WTC11 (cell line): ENCODE data around the gene AGPAT3. TPM values are rescaled to one million over a fixed set of nuclear protein-coding genes. Genes with fewer than 3 reads are reported as not detected.

ENCODE experiments used
- ATAC-seq: fragments of 200-7000 bp; cut with Tn5 transposase; 2 replicates; pipeline ENCODE4 v1.10.0; 2021; ENCODE audit warnings: mild to moderate bottlenecking, moderate library complexity
- CTCF ChIA-PET: fragments of 300-600 bp; sonication (Branson Sonifier 250); formaldehyde crosslinking; loops from one replicate; lab custom pipeline; 2021; ENCODE audit warnings: antibody characterized with exemption; lab: Charles Lee
- POLR2A ChIA-PET: fragments of 350-600 bp; sonication (Branson Sonifier 250); formaldehyde crosslinking; loops from one replicate; lab custom pipeline; 2021; ENCODE audit warnings: antibody characterized with exemption; lab: Charles Lee
- DNase-seq: peaks from one replicate; pipeline ENCODE4 v3.0.0; 2021; ENCODE audit warnings: low spot score
- H3K27ac Mint-ChIP-seq: 2 replicates; pipeline ENCODE4 v1.8.0; 2021; ENCODE audit warnings: mixed read lengths
- H3K27me3 Mint-ChIP-seq: 2 replicates; pipeline ENCODE4 v1.8.0; 2021; ENCODE audit warnings: low read depth, mild to moderate bottlenecking, moderate library complexity, mixed read lengths
- H3K36me3 Mint-ChIP-seq: 2 replicates; pipeline ENCODE4 v1.8.0; 2021; ENCODE audit warnings: mixed read lengths
- H3K4me1 Mint-ChIP-seq: 2 replicates; pipeline ENCODE4 v1.8.0; 2022; ENCODE audit warnings: mixed read lengths
- H3K4me3 Mint-ChIP-seq: 2 replicates; pipeline ENCODE4 v1.8.0; 2021; ENCODE audit warnings: mild to moderate bottlenecking, moderate library complexity, mixed read lengths
- H3K9me3 Mint-ChIP-seq: 2 replicates; pipeline ENCODE4 v1.8.0; 2021; ENCODE audit warnings: mixed read lengths
- ATF6 ChIP-seq: sonication (generic); formaldehyde crosslinking; IDR thresholded peaks from 2 replicates; pipeline ENCODE4 v1.8.1; 2023; ENCODE audit warnings: mild to moderate bottlenecking, missing genetic modification reagents
- CTCF ChIP-seq: fragments of 200-600 bp; IDR thresholded peaks from 2 replicates; pipeline ENCODE4 v1.8.0; 2022; ENCODE audit warnings: antibody characterized with exemption
- E2F1 ChIP-seq: sonication (generic); formaldehyde crosslinking; IDR thresholded peaks from 2 replicates; pipeline ENCODE4 v1.8.0; 2022; ENCODE audit warnings: mild to moderate bottlenecking, missing genetic modification reagents
- E2F5 ChIP-seq: sonication (generic); formaldehyde crosslinking; IDR thresholded peaks from 2 replicates; pipeline ENCODE4 v1.8.1; 2022; ENCODE audit warnings: mild to moderate bottlenecking, moderate library complexity, missing genetic modification reagents
- HMGXB4 ChIP-seq: sonication (generic); formaldehyde crosslinking; IDR thresholded peaks from 2 replicates; pipeline ENCODE4 v1.8.1; 2023; ENCODE audit warnings: mild to moderate bottlenecking, moderate library complexity, missing genetic modification reagents
- IRF2 ChIP-seq: sonication (generic); formaldehyde crosslinking; IDR thresholded peaks from 2 replicates; pipeline ENCODE4 v1.8.0; 2022; ENCODE audit warnings: low read depth, missing genetic modification reagents, borderline replicate concordance
- MYBL2 ChIP-seq: sonication (generic); formaldehyde crosslinking; IDR thresholded peaks from 2 replicates; pipeline ENCODE4 v1.8.1; 2023; ENCODE audit warnings: mild to moderate bottlenecking, moderate library complexity, missing genetic modification reagents
- NFATC4 ChIP-seq: fragments of 250-450 bp; sonication (Bioruptor Pico); IDR thresholded peaks from 2 replicates; pipeline ENCODE4 v1.9.0; 2021; ENCODE audit warnings: mild to moderate bottlenecking
- TEAD4 ChIP-seq: sonication (generic); formaldehyde crosslinking; IDR thresholded peaks from 2 replicates; pipeline ENCODE4 v1.8.0; 2022; ENCODE audit warnings: mild to moderate bottlenecking, missing genetic modification reagents
- ZMAT4 ChIP-seq: fragments of 250-450 bp; sonication (Bioruptor Pico); IDR thresholded peaks from 2 replicates; pipeline ENCODE4 v1.9.0; 2021; ENCODE audit warnings: mild to moderate bottlenecking
- ZNF317 ChIP-seq: sonication (generic); formaldehyde crosslinking; IDR thresholded peaks from 2 replicates; pipeline ENCODE4 v1.8.1; 2023; ENCODE audit warnings: low read depth, mild to moderate bottlenecking, moderate library complexity, missing genetic modification reagents, borderline replicate concordance
- total RNA-seq: library from RNA; stranded (reverse); gene quantifications from 3 replicates; pipeline ENCODE4 v1.2.3, GENCODE V29; 2021

The AGPAT3 gene
- total RNA-seq, 1 experiment from 2014 or later: 5.6 TPM

GRCh38 chr21:43929217-43929971, 64.4 kb downstream of the AGPAT3 start:
- H3K4me1 Mint-ChIP-seq: peaks cover 14% of the 10 kb centered on the region
- no peak for DNase-seq

More at GRCh38 chr21:43929217-43929971, 64.4 kb downstream of the AGPAT3 start:
- Mint-ChIP-seq H3K27me3 (no peaks in the 10 kb centered on the region), H3K27ac (peak overlapping the region; percentile 79; the same call in 1 of the 2 replicates)
- TF ChIP-seq ATF6 (no peak), TEAD4 (no peak), CTCF (no peak), HMGXB4 (CRISPR knock-in tag) (no peak), MYBL2 (CRISPR knock-in tag) (no peak), ZMAT4 (no peak), IRF2 (no peak), E2F5 (no peak), NFATC4 (CRISPR knock-in tag) (no peak), ZNF317 (CRISPR knock-in tag) (no peak), E2F1 (CRISPR knock-in tag) (no peak)
- TF ChIP-seq, all 79 proteins: peak for 0
- no peak; the same call in 1 of the 2 replicates for ATAC-seq
- ChIA-PET CTCF (interaction anchor here (1.2 to 2.0 kb wide), 4 partner anchors 10 to 46 kb away, joined by 3 to 10 read pairs (median 9); no protein-coding TSS in a partner anchor), POLR2A (no interaction called here)
- no peaks in the 10 kb centered on the region for H3K36me3 Mint-ChIP-seq
- no peaks in the 10 kb centered on the region for H3K9me3 Mint-ChIP-seq
- no peak overlapping the region for H3K4me3 Mint-ChIP-seq
